Type B pancreatic cell (in vitro differentiated cells): Measurements from ENCODE around the gene VPS35. TPM values are rescaled to one million over a fixed set of nuclear protein-coding genes. Genes with fewer than 3 reads are reported as not detected.

Experiments used
- DNase-seq: peaks from one replicate; pipeline ENCODE4 v3.0.0; 2021; ENCODE audit warnings: mixed read lengths; ENCODE audit not compliant: unreplicated experiment; ENCODE audit errors: extremely low spot score
- H3K27ac Mint-ChIP-seq: 2 replicates; pipeline ENCODE4 v1.8.0; 2021; ENCODE audit warnings: mild to moderate bottlenecking, mixed read lengths
- H3K27me3 Mint-ChIP-seq: 2 replicates; pipeline ENCODE4 v1.8.0; 2021; ENCODE audit warnings: mixed read lengths
- H3K36me3 Mint-ChIP-seq: 2 replicates; pipeline ENCODE4 v1.8.0; 2021; ENCODE audit warnings: mixed read lengths
- H3K4me1 Mint-ChIP-seq: one replicate; pipeline ENCODE4 v1.8.0; 2021; ENCODE audit warnings: mixed read lengths; ENCODE audit not compliant: unreplicated experiment
- H3K4me3 Mint-ChIP-seq: 2 replicates; pipeline ENCODE4 v1.8.0; 2021; ENCODE audit warnings: mild to moderate bottlenecking, mixed read lengths
- H3K9me3 Mint-ChIP-seq: 2 replicates; pipeline ENCODE4 v1.8.0; 2021; ENCODE audit warnings: mixed read lengths
- total RNA-seq: library from RNA; stranded (reverse); gene quantifications from 2 replicates; pipeline ENCODE4 v1.2.1, GENCODE V29; 2021; ENCODE audit warnings: low replicate concordance
- TF ChIP-seq, protein P1 (sequence below): fragments of 200-600 bp; sonication (generic); conservative IDR thresholded peaks from 2 replicates; pipeline ENCODE4 v1.5.0; 2021; ENCODE audit warnings: antibody characterized with exemption, mild to moderate bottlenecking

VPS35 gene
- total RNA-seq, 1 donor from 2014 or later: 125 TPM

DNA sequence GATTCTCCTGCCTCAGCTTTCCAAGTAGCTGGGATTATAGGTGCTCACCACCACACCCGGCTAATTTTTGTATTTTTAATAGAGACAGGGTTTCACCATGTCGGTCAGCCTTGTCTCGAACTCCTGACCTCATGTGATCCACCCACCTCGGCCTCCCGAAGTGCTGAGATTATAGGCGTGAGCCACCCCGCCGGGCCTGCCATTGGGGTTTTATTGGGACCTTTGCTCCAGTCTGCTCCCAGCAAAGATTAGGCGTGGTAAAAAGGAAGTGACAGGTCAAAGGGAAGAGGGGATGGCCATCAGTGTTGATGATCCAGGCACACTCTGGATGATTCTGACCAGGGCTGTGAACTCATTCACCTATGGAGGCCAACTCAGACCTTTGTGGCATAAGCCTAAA is 38.7 kb upstream of the VPS35 start:
- Mint-ChIP-seq H3K9me3 (no peaks in the 10 kb centered on the region), H3K4me3 (no peak overlapping the region), H3K27me3 (no peaks in the 10 kb centered on the region), H3K27ac (no peak overlapping the region), H3K4me1 (no peaks in the 10 kb centered on the region), H3K36me3 (no peaks in the 10 kb centered on the region)
- TF ChIP-seq, protein P1, sequence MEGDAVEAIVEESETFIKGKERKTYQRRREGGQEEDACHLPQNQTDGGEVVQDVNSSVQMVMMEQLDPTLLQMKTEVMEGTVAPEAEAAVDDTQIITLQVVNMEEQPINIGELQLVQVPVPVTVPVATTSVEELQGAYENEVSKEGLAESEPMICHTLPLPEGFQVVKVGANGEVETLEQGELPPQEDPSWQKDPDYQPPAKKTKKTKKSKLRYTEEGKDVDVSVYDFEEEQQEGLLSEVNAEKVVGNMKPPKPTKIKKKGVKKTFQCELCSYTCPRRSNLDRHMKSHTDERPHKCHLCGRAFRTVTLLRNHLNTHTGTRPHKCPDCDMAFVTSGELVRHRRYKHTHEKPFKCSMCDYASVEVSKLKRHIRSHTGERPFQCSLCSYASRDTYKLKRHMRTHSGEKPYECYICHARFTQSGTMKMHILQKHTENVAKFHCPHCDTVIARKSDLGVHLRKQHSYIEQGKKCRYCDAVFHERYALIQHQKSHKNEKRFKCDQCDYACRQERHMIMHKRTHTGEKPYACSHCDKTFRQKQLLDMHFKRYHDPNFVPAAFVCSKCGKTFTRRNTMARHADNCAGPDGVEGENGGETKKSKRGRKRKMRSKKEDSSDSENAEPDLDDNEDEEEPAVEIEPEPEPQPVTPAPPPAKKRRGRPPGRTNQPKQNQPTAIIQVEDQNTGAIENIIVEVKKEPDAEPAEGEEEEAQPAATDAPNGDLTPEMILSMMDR: no peak
- DNase-seq: no peak

DNA sequence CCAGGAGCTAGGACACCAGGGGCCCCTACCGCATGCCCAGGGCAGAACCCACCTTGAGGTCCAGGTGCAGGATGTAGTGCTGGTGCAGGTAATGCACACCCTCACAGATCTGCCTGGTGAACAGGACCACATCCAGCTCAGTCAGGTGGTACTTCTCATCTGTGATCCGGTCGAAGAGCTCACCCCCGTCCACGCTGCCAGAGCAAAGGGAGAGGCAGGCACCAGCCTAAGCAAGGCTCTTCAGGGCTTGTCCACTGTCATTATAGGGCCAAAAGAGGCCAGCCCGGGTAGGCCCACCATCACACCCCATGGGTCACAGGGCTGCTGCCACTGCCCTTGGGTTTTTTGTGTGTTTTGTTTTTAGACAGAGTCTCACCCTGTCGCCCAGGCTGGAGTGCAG is 38.2 kb upstream of the VPS35 start:
- Mint-ChIP-seq H3K27ac (no peak overlapping the region), H3K9me3 (no peaks in the 10 kb centered on the region), H3K4me3 (no peak overlapping the region), H3K27me3 (no peaks in the 10 kb centered on the region), H3K4me1 (no peaks in the 10 kb centered on the region), H3K36me3 (no peaks in the 10 kb centered on the region)
- DNase-seq: no peak
- TF ChIP-seq, protein P1: no peak

DNA sequence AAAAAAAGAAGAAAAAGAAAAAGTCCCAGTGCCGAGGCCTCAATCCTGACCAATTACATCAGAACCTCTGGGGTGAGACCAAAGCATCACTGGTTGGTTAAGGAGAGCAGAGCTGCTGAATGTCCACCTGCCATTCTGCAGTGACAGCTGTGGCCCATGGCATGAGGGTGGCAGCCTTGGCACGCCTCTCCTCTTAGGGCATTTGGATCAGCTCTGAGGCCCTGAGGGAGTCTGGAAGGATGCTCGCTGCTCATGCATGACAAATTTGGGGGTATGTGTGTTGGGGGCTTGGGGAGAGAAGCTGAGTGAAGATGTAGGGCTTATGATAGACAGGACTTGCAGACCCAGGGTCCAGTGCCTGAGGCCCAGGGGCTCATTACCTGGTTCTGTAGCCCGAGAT is 32.9 kb upstream of the VPS35 start:
- TF ChIP-seq, protein P1: no peak

DNA sequence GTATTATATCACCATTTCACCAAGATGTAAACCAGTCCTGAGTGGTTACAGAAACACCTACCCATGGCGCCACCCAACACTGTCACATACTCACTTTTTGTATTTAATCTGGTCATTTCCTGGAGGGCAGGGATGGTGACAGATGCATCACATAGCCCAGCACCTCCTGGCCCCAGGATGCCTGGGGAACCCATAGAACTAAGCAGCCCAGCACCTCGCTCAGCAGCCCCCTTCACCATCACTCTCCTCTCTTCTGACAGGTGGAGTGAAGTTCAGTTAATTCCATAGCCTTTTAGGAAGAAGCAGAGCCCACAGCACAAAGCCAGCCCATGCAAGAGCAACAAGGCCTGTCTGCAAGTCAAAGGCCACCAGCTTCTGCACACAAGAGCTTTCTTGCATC is 31.6 kb upstream of the VPS35 start:
- Mint-ChIP-seq H3K9me3 (no peaks in the 10 kb centered on the region), H3K4me3 (no peak overlapping the region), H3K27me3 (no peaks in the 10 kb centered on the region), H3K4me1 (no peaks in the 10 kb centered on the region), H3K27ac (no peak overlapping the region), H3K36me3 (no peaks in the 10 kb centered on the region)
- DNase-seq: no peak
- TF ChIP-seq, protein P1: no peak

More for the DNA sequence above, 32.9 kb upstream of the VPS35 start:
- Mint-ChIP-seq H3K4me1 (no peaks in the 10 kb centered on the region), H3K36me3 (no peaks in the 10 kb centered on the region), H3K9me3 (no peaks in the 10 kb centered on the region), H3K4me3 (no peak overlapping the region), H3K27me3 (no peaks in the 10 kb centered on the region), H3K27ac (no peak overlapping the region)
- DNase-seq: no peak

DNA sequence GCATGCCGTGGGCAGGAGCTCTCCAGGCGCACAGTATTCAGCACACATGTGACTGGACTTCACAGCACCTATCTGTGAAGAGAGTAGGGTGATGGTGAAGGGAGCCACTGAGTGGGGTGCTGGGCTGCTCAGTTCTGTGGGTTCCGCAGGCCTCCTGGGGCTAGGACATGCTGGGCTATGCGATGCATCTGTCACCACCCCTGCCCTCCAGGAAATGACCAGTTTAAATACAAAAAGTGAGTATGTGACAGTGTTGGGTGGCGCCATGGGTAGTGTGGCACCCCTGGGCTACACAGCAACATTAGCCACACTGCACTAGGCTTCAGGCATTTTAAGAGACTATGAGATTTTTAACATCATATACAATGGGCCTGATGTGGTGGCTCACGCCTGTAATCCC is 30.6 kb upstream of the VPS35 start:
- H3K36me3 Mint-ChIP-seq: no peaks in the 10 kb centered on the region
- H3K27me3 Mint-ChIP-seq: no peaks in the 10 kb centered on the region
- no peak for DNase-seq
- no peaks in the 10 kb centered on the region for H3K9me3 Mint-ChIP-seq
- no peaks in the 10 kb centered on the region for H3K4me1 Mint-ChIP-seq
- TF ChIP-seq, protein P1: no peak
- H3K27ac Mint-ChIP-seq: no peak overlapping the region
- no peak overlapping the region for H3K4me3 Mint-ChIP-seq

DNA sequence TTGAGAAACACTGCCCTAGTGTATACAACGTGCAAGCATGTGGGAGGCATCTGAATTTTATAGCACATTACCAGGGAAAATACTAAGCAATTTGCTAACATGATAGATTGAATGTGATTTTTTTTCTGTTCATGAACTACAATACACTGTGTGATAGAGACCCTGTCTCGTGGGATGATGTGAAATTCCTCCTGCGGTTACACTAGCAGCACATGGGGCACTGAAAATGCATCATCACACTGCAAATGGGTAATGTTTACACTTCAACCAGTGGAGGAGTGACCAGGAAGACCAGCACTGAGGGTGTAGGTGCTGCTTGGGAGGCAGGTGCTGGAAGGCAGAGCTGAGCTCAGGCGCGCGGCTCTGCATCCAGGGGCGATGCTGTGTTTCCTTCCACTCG is 29.2 kb upstream of the VPS35 start:
- H3K4me3 Mint-ChIP-seq: no peak overlapping the region
- no peaks in the 10 kb centered on the region for H3K36me3 Mint-ChIP-seq
- H3K27me3 Mint-ChIP-seq: no peaks in the 10 kb centered on the region
- H3K9me3 Mint-ChIP-seq: no peaks in the 10 kb centered on the region
- DNase-seq: no peak
- TF ChIP-seq, protein P1: no peak
- H3K4me1 Mint-ChIP-seq: no peaks in the 10 kb centered on the region
- no peak overlapping the region for H3K27ac Mint-ChIP-seq
